GM08714 (cell line): ENCODE results near the gene KLF13.

Experiments
- H3K4me3 ChIP-seq: fragments of 200-500 bp; sonication (Bioruptor generic); 2 replicates; pipeline ENCODE4 v1.5.1; 2014; ENCODE audit warnings: mild to moderate bottlenecking, low read length, inconsistent platforms
- ZNF274 ChIP-seq: IDR thresholded peaks from 2 replicates; pipeline ENCODE4 v1.6.1; 2012; ENCODE audit warnings: mild to moderate bottlenecking, low read depth, low read length

Gene KLF13

DNA sequence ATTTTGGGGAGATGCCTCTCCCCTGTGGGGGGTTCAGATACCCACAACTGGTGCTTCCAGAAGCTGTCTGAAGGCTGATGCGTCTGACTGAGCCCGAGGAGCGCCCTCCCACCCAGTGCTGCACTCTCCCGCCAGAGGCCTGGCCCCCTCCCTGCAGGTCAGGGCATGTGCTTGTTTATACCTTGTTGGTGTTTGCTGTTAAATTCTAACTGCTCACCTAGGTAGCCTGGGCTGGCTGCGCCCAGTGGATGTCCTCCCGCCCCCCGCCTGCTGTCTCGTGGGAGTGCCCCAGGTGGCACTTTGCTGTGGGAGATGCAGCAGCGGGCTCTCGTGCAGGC is 12.9 kb downstream of the KLF13 start:
- H3K4me3 ChIP-seq, result no peak overlapping the region
- TF ChIP-seq ZNF274, result no peak

DNA sequence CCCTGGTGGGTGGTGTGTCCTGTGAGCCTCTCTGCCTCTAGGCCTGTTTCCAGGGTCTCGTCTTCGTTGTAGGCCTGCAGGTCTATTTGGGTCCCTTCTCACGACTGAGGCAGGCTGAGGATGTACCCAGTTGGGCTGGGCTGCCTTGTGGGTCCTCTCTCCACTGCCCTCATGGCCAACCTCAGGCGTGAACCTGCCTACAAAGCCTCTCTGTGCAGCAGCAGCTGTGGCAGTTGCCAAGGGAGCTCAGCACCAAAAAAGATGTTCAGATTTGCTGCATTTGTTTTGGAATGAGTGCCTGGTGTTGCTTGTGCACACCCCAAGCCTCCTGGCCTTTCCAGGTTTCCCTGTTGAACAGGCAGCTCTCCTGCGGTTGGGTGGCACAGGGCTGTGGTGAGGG is 13.4 kb downstream of the KLF13 start:
- TF ChIP-seq ZNF274, result no peak
- H3K4me3 ChIP-seq, result no peak overlapping the region

DNA sequence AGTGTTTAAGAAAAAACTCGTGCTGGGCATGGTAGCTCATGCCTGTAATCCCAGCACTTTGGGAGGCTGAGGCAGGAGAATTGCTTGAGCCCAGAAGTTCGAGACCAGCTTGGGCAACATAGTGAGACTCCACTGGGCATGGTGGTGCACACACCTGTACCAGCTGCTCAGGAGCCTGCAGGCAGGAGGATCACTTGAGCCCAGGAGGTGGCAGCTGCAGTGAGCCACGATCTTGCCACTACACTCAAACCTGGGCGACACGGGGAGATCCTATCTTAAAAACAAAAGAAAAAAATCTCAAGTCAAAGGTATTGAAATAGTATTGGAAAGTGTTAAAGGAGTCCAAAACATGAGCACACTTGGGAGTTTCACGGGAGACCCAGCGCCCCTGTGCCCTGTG is 14.0 kb downstream of the KLF13 start:
- TF ChIP-seq ZNF274, result no peak
- no peak overlapping the region for H3K4me3 ChIP-seq

DNA sequence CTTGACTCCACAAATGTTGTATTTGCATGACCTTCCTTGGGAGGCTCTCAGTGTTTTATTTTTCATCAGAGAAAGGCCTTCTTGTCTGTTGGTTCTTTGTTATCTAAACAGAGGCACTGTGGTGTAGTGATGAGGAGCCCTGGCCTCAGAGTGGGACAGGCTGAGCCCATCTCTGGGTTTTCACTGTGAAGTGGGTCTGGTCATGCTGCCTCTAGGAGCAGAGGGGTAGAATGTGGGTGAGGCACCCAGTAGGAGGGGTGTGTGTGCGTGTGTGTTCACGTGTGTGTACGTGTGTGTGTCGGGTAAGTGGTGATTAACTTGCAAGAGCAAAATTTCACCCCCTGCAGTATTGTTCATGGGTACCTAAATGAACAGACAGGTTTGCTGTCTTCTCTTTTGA is 14.4 kb downstream of the KLF13 start:
- no peak for TF ChIP-seq ZNF274
- H3K4me3 ChIP-seq, result no peak overlapping the region

DNA sequence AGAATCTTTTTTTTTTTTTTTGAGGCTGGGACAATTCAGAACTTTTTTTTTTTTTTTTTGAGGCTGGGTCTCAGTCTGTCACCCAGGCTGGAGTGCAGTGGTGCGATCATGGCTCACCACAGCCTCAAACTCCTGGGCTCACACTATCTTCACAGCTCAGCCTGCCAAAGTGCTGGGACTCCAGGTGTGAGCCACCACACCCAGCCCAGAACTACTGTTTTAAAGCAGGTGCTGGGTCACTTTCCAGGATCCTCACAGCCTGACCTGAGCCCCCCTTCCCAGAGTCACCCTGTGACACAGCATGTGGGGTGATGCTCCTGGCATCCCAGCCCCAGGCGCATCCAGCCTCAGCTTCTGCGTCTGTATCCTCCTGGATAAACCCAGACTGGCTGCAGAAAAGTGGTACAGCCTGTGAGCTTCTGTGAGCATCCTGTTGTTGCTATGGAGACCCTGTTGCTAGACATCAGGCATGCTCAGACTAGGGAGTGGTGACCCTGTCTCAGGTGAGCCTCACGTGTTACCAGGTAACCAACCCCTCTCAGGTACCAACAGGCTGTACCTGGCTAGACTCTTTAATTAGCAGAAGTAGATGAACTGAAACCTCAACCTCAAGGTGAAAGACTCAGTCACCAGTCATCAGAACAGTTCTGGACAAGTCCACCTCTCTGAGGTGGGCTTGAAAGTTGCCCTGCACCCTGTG is 15.0 kb downstream of the KLF13 start:
- no peak for TF ChIP-seq ZNF274
- no peak overlapping the region for H3K4me3 ChIP-seq

DNA sequence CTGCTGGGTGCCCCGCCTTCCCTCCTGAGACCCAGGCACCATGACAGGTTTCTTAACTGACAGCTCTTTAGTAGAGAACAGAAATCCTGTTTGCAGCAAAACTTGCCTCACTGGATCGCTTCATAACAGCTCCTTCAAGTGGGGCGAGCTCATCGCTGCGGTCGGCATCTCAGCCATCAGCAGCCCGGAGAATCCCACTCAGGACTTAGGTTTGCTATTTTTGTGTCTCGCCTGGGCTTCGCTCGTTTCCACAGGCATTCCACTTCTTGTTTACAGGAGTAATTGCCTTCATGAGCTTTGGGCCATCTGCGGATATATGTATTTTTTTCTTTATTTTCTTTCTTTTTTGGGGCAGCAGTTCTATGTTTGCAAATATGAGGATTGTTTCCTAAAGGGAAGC is 15.7 kb downstream of the KLF13 start:
- no peak for TF ChIP-seq ZNF274
- H3K4me3 ChIP-seq, result no peak overlapping the region

GRCh38 chr15:31342781-31343626 is 16.4 kb downstream of the KLF13 start:
- TF ChIP-seq ZNF274, result no peak
- H3K4me3 ChIP-seq, result no peak overlapping the region

GRCh38 chr15:31343831-31344230 is 17.2 kb downstream of the KLF13 start:
- TF ChIP-seq ZNF274, result no peak
- H3K4me3 ChIP-seq, result no peak overlapping the region

DNA sequence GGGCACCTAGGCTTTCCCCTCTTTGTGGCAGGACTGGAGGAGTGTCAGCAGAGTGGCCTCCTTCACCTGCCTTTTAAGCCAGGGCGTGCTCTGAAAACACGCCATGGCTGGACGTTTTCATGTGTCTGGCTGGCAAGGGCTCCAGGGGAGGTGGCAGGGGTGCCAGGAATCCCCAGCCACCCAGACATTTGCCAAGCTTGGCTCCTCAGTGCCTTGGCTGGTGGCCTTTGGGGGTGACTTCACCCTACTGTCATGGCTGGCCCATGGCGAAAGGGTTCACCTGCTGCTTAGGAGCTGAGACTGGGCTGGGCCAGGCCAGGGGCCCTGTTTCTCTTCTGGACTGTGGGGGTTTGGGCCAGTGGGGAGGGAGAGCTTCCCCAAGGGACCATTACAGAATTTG is 17.6 kb downstream of the KLF13 start:
- TF ChIP-seq ZNF274, result no peak

DNA sequence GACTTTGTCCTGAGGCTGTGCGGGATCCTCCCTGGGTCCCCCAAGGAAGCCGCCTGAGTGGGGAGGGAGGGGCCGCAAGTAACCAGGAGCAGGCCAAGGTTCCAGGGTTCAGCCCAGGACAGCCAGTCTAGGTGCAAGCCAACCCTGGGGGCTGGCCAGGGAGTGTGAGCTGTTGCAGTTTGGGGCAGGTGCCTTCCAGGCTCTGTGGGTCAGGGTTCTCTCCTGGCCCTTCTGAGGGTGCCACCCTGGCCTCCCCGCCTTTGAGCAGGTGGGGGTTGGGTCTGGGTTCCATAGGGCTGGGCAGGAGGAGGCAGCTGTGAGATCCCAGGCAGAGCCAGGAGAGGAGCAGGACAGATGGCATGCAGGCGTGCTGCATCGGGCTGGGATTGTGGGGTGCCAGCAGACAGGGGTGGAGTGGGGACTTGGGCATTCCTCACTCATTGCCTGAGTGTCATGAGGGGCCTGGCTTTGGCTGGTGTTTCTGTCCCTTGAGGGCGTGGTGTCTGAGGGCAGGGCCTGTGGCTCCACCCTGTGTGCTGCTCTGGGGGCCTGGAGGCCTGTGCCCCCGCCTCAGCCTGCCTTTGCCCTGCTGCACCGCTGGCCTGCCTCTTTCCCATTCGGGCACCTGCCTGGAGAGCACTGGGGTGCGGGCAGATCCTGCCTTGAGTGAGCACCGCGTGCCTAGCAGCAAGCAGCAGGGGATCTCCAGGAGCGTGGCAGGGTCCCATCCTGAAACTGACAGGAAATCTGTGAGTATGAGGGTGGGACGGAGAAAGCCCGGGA is 18.4 kb downstream of the KLF13 start:
- peak overlapping the region; percentile 60; the same call in 1 of the 2 replicates for H3K4me3 ChIP-seq

More for the DNA sequence above, 17.6 kb downstream of the KLF13 start:
- H3K4me3 ChIP-seq, result no peak overlapping the region

DNA sequence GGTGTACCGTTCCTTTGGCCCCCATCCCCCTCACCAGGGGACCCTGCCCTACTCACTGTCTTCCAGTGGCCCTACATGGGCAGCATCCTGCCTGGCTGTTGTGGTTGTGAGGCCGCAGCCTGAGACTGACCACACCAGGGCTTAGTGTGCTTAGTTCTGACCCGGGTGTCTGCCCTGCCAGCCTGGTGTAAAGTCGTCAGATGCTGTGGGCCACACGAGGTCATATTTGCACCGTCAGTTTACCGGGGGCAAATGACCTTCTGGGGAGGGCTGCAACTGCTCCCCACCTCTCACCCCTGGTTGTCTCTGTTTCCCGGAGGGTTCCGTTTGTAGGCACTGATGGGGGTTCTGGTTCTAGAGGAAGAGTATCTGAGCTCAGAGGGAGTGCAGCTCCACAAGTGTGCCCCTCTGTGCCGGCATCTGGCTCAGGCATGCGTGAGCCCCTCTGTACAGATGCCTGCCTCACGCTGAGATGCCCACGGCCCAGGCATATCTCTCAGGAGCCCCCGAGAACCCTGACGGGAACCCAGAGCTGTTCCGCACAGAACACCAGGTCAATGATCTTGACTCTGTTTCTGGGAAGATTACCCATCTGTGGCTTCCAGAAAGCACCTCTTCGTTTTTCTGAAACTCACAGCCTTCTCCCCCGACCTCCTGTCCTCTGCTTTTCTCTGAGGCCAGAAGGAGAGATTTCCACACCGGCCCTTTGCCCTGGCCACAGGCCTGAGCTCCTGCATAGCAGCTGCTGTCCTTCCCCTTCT is 19.2 kb downstream of the KLF13 start:
- H3K4me3 ChIP-seq, result peak overlapping the region; percentile 60; the same call in 1 of the 2 replicates
- TF ChIP-seq ZNF274, result no peak

More for the DNA sequence above, 18.4 kb downstream of the KLF13 start:
- TF ChIP-seq ZNF274, result no peak

DNA sequence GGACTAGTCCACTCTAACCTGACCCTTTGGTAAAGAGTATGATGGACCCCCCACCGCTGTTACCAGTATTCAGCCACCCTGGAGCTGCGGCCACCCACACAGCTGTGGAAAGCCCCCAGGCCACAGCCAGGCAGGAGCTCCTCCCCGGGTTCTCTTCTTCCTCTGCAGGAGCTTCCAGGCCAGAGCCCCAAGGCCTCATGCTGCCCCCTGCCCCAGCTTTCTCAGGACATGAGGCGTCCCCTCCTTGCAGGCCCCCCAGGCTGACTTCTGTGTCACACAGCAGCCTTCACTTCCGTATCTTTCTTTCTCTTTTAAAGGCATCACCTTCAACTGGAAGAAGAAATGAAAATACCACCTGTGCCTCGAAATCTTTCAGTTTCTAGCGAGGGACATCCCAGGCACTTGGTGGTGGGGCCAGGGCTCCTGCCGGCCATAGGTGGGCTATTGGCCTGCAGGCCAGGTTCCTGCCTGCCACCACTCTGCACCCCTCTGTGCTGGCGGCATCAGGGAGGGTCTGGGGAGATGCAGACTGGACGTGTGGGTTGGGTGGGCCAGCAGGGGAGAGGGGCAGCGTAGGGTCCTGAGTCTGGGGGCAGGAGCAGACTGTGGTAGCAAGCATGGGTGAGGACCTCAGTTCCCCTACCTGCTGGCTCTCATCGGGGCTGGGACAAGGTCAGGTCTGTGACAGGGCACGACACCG is 19.9 kb downstream of the KLF13 start:
- no peak for TF ChIP-seq ZNF274
- peak overlapping the region; percentile 60; the same call in 1 of the 2 replicates for H3K4me3 ChIP-seq

DNA sequence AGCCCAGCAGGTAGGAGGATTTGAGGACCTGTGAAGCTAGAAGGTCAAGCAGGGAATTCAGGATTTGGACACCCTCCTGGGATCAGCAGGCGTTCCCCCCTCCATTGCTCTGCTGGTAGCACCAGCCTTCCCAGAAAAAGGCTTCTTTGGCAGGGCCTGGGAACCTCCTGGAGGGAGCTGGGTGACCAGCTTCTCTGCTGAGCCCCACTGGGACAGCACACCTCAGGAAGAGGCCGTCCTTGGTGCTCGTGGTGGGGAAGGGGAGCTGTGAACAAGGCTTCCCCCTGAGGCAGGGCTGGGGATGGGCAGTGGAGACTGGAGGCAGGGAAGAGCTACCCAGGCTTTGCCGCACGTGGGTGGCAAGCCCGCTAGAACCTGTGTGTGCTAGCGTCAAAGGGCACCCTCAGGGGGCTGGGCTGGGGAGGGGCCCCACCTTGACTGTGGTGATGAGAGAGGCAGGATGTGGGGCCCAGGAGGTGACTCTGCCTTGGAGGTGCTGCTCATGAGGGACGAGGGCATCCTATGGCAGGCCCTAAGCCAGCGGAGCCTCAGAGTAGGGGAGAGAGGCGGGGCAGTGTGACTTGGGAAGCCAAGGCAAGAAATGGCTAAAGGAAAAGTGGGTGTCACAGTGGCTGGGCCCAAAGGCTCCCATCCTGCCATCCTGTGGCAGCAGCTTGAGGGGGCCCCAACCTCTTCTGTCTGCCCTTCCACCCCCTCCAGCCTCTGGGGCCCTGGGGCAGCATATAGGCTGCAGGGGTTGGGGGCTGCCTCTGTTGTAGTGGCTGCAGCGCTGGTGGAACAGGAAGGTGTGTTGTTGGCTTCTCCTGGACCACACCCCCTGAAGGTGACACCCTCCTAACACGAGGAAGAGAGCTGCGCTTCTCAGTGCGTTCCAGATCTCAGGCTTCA is 20.7 kb downstream of the KLF13 start:
- peak overlapping the region; percentile 60; the same call in 1 of the 2 replicates for H3K4me3 ChIP-seq
- no peak for TF ChIP-seq ZNF274
